NCI-H146 treated with DMSO at 0.1 percent for 48 hours (cell line): ENCODE measurements around the gene PPP1CB.
A peak's percentile ranks its signal among the peaks of the same experiment; 100 is the strongest.
"Not testable (repeated sequence)": the region's sequence is repeated elsewhere in the genome, so short reads cannot be mapped to it uniquely, and the experiment has no call there.

Source experiments
- DNase-seq: peaks from one replicate; lab custom pipeline; 2025; ENCODE audit not compliant: unreplicated experiment; lab: John Stamatoyannopoulos, UW

The PPP1CB gene

GRCh38 chr2:28772351-28772750 lies 20.7 kb downstream of the PPP1CB start:
- DNase-seq: no peak

GRCh38 chr2:28776471-28776870 lies 24.8 kb downstream of the PPP1CB start:
- DNase-seq: no peak

- DNase-seq: no peak
Observed at GRCh38 chr2:28778392-28778791, 26.8 kb downstream of the PPP1CB start.

GRCh38 chr2:28779001-28779400 lies 27.4 kb downstream of the PPP1CB start:
- no peak for DNase-seq

GRCh38 chr2:28780496-28780895 lies 28.9 kb downstream of the PPP1CB start:
- no peak for DNase-seq

- no peak for DNase-seq
Observed at GRCh38 chr2:28782423-28782822, 30.8 kb downstream of the PPP1CB start.

- not testable (repeated sequence) for DNase-seq
Observed at GRCh38 chr2:28784570-28784969, 32.9 kb downstream of the PPP1CB start.

- DNase-seq: no peak
Observed at GRCh38 chr2:28796620-28797019, 45.0 kb downstream of the PPP1CB start.

- no peak for DNase-seq
Observed at GRCh38 chr2:28801726-28802125, 50.1 kb downstream of the PPP1CB start.

GRCh38 chr2:28802975-28803429 lies 51.4 kb downstream of the PPP1CB start:
- DNase-seq: no peak

GRCh38 chr2:28809927-28810326 lies 58.3 kb downstream of the PPP1CB start:
- no peak for DNase-seq

- peak; percentile 10 for DNase-seq
Observed at GRCh38 chr2:28810384-28811285, 59.0 kb downstream of the PPP1CB start, which contains the start of gene SPDYA. TSS of gene SPDYA (plus strand) at chr2:28810834. CDS start at chr2:28816015, 5,181 bp downstream.

- DNase-seq: no peak
Observed at GRCh38 chr2:28818053-28818452, 66.4 kb downstream of the PPP1CB start.

- DNase-seq: peak; percentile 32
Observed at GRCh38 chr2:28821295-28821958, 69.8 kb downstream of the PPP1CB start.

- no peak for DNase-seq
Observed at GRCh38 chr2:28822036-28822435, 70.4 kb downstream of the PPP1CB start.

- no peak for DNase-seq
Observed at GRCh38 chr2:28824207-28824606, 72.6 kb downstream of the PPP1CB start.

- no peak for DNase-seq
Observed at GRCh38 chr2:28824870-28825269, 73.2 kb downstream of the PPP1CB start.

- DNase-seq: no peak
Observed at GRCh38 chr2:28828382-28828781, 76.8 kb downstream of the PPP1CB start.

GRCh38 chr2:28833740-28834470 lies 82.3 kb downstream of the PPP1CB start:
- DNase-seq: no peak

GRCh38 chr2:28835781-28836180 lies 84.2 kb downstream of the PPP1CB start:
- no peak for DNase-seq

GRCh38 chr2:28838971-28839370 lies 87.3 kb downstream of the PPP1CB start:
- DNase-seq: no peak
